ENCODE measurements around the gene KLHL30.

GRCh38 chr2:238158018-238158508 lies 19.6 kb downstream of the KLHL30 start:
- no peak for TF ChIP-seq CTCF (IDR thresholded peaks at IDR 0.05)
- no peak for TF ChIP-seq POLR2A (IDR thresholded peaks at IDR 0.05)
- no peak for TF ChIP-seq POLR2AphosphoS5 (IDR thresholded peaks at IDR 0.05)
